Nephron (organoid): ENCODE results near the gene KCNJ8.
A peak's percentile ranks its signal among the peaks of the same experiment; 100 is the strongest.
"Not testable (repeated sequence)": the region's sequence is repeated elsewhere in the genome, so short reads cannot be mapped to it uniquely, and the experiment has no call there.

Source experiments
- H3K27ac Mint-ChIP-seq, 3 experiments: 2 replicates each; pipeline ENCODE4 v1.8.0; 2020; ENCODE audit warnings: mixed read lengths in 3 of 3, mild to moderate bottlenecking in 2 of 3, moderate library complexity in 1 of 3
- H3K27me3 Mint-ChIP-seq: 2 replicates; pipeline ENCODE4 v1.8.0; 2021; ENCODE audit warnings: low read depth, mild to moderate bottlenecking, moderate library complexity, mixed read lengths
- H3K36me3 Mint-ChIP-seq: 2 replicates; pipeline ENCODE4 v1.8.0; 2020; ENCODE audit warnings: low read depth, mixed read lengths
- H3K4me1 Mint-ChIP-seq: 2 replicates; pipeline ENCODE4 v1.8.0; 2020; ENCODE audit warnings: mixed read lengths
- H3K4me3 Mint-ChIP-seq, 3 experiments: 2 replicates each; pipeline ENCODE4 v1.8.0; 2020; ENCODE audit warnings: mild to moderate bottlenecking in 3 of 3, mixed read lengths in 3 of 3, moderate library complexity in 2 of 3
- H3K9me3 Mint-ChIP-seq: 2 replicates; pipeline ENCODE4 v1.8.0; 2020; ENCODE audit warnings: mixed read lengths
- TF ChIP-seq, protein P1 (sequence below), 3 experiments: fragments of 200-600 bp; sonication (generic); IDR thresholded peaks; one replicate each; pipeline ENCODE4 v1.5.0; 2021; ENCODE audit warnings: antibody characterized with exemption in 3 of 3; ENCODE audit not compliant: unreplicated experiment in 3 of 3

The KCNJ8 gene

DNA sequence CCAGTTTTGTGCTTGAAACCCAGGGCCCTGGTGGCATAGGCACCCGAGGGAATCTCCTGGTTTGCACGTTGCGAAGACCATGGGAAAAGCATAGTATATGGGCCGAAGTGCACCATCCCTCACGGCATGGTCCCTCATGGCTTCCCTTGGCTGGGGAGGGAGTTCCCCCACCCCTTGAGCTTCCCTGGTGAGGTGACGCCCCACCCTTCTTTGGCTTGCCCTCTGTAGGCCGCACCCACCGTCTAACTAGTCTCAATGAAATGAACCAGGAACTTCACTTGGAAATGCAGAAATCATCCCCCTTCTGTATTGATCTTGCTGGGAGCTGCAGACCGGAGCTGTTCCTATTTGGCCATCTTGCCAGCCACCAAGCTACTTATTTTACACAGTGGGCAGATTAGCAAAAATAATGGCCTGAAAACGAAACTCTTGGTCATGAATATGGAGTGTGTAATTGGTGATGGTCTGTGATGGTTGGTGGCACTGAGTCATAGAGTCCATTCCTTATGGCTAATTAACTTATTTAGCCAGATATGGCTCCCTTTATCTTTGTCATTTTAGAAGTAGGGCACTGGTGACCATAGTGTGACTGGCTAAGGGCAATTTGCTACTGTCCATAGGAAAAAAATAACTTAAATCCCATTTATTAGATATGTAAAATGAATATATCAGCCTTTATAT lies 21.3 kb upstream of the KCNJ8 start:
- H3K4me1 Mint-ChIP-seq: no peaks in the 10 kb centered on the region
- H3K9me3 Mint-ChIP-seq: peaks cover 26% of the 10 kb centered on the region

DNA sequence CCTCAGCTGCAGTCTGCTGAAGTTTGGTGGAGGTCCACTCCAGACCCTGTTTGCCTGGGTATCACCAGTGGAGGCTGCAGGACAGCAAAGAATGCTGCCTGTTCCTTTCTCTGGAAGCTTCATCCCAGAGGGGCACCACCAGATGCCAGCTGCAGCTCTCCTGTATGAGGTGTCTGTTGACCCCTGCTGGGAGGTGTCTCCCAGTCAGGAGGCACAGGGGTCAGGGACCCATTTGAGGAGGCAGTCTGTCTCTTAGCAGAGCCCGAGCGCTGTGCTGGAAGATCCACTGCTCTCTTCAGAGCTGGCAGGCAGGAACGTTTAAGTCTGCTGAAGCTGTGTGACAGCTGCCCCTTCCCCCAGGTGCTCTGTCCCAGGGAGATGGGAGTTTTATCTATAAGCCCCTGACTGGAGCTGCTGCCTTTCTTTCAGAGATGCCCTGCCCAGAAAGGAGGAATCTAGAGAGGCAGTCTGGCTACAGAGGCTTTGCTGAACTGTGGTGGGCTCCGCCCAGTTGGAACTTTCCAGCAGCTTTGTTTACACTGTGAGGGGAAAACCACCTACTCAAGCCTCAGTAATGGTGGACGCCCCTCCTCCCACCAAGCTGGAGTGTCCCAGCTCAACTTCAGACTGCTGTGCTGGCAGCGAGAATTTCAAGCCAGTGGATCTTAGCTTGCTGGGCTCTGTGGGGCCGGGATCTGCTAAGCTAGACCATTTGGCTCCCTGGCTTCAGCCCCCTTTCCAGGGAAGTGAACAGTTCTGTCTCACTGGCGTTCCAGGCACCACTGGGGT lies 20.5 kb upstream of the KCNJ8 start:
- peaks cover 26% of the 10 kb centered on the region for H3K9me3 Mint-ChIP-seq
- H3K36me3 Mint-ChIP-seq, H3K27me3 Mint-ChIP-seq, H3K4me3 Mint-ChIP-seq, H3K27ac Mint-ChIP-seq, H3K4me1 Mint-ChIP-seq: not testable (repeated sequence)

More for the DNA sequence above, 21.3 kb upstream of the KCNJ8 start:
- H3K4me3 Mint-ChIP-seq: no peak overlapping the region
- peaks cover 4% of the 10 kb centered on the region for H3K36me3 Mint-ChIP-seq
- TF ChIP-seq, protein P1, sequence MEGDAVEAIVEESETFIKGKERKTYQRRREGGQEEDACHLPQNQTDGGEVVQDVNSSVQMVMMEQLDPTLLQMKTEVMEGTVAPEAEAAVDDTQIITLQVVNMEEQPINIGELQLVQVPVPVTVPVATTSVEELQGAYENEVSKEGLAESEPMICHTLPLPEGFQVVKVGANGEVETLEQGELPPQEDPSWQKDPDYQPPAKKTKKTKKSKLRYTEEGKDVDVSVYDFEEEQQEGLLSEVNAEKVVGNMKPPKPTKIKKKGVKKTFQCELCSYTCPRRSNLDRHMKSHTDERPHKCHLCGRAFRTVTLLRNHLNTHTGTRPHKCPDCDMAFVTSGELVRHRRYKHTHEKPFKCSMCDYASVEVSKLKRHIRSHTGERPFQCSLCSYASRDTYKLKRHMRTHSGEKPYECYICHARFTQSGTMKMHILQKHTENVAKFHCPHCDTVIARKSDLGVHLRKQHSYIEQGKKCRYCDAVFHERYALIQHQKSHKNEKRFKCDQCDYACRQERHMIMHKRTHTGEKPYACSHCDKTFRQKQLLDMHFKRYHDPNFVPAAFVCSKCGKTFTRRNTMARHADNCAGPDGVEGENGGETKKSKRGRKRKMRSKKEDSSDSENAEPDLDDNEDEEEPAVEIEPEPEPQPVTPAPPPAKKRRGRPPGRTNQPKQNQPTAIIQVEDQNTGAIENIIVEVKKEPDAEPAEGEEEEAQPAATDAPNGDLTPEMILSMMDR (IDR thresholded peaks at IDR 0.05; ENCODE audit: unreplicated experiment in 3 of 3): no peak
- H3K27ac Mint-ChIP-seq: no peak overlapping the region
- no peaks in the 10 kb centered on the region for H3K27me3 Mint-ChIP-seq

DNA sequence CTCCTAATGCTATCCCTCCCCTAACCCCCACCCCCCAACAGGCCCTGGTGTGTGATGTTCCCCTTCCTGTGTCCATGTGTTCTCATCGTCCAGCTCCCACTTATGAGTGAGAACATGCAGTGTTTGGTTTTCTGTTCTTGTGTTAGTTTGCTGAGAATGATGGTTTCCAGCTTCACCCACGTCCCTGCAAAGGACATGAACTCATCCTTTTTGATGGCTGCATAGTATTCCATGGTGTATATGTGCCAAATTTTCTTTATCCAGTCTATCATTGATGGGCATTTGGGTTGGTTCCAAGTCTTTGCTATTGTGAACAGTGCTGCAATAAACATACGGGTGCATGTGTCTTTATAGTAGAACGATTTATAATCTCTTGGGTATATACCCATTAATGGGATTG lies 15.2 kb upstream of the KCNJ8 start:
- not testable (repeated sequence) for H3K4me1 Mint-ChIP-seq, H3K27ac Mint-ChIP-seq, H3K36me3 Mint-ChIP-seq, H3K27me3 Mint-ChIP-seq, H3K4me3 Mint-ChIP-seq
- peaks cover 26% of the 10 kb centered on the region for H3K9me3 Mint-ChIP-seq

DNA sequence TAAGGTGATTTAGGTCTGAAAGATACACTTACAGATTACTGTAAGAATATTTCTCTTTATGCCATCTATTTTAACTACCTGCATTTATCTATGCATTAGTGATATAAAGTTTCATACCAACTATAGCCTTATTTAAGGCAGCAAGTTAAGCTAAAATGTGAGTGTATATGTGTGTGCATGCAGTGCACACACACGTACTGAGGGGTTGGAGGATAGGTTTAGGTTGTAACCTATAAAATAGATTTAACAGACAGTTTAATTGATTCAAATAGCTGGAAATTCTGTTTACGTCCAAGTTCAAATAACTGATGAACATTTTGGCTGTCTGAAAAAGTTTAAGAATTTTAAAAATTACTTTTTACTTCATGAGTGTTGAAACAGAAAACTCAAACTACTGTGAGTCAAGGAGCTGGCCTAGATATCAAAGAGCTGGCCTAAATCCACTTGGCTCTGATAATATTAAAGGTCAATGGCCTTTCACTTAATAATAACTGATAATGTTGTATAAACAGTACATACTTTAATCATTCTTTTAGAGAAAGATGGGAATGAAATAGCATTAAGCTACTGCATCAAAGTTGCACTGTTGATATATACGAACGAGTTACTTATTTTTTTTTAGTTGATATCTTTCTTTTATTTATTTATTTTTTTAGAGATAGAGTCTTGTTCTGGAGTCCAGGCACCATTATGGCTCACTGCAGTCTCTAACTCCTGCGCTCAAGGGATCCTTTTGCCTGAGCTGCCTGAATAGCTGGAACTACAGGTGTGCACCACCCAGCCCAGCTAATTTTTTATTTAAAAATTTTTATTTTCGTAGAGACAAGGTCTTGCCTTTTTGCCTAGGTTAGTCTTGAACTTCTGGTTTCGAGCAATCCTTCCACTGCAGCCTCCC lies 13.8 kb upstream of the KCNJ8 start:
- H3K36me3 Mint-ChIP-seq: no peaks in the 10 kb centered on the region

DNA sequence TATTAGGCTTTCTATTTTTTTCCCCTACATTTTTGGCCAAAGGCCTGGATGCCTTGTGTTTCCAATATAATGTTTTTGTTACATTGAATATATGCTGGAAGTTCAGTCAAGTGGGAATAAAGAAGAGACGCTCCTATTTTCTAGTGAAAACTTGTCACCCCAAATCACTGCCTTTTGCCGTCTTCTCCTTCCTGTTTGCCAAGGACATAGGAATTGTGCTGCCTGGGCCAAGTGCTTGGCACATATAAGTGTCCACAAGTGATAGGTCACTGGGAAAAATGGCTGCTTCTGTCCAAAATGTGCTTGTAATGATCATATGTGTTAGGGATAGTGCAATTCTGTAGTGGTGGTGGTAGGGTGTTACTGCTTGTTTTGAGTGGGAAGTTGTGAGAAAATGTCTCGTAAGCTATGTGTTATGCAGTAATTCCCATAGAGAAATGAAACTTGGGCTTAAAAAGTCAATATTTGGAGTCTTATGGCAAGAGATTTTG lies 11.6 kb upstream of the KCNJ8 start:
- no peaks in the 10 kb centered on the region for H3K36me3 Mint-ChIP-seq
- H3K27ac Mint-ChIP-seq: peak overlapping the region in 2 of 3 experiments; percentile 68 to 79
- H3K4me3 Mint-ChIP-seq: no peak overlapping the region
- TF ChIP-seq, protein P1 (IDR thresholded peaks at IDR 0.05; ENCODE audit: unreplicated experiment in 3 of 3): no peak
- H3K27me3 Mint-ChIP-seq: no peaks in the 10 kb centered on the region
- H3K4me1 Mint-ChIP-seq: peaks cover 10% of the 10 kb centered on the region
- H3K9me3 Mint-ChIP-seq: peaks cover 3% of the 10 kb centered on the region

More for the DNA sequence above, 13.8 kb upstream of the KCNJ8 start:
- Mint-ChIP-seq H3K9me3 (peaks cover 19% of the 10 kb centered on the region), H3K4me1 (peaks cover 10% of the 10 kb centered on the region), H3K4me3 (no peak overlapping the region), H3K27ac (peak overlapping the region in 2 of 3 experiments; percentile 23 to 49), H3K27me3 (no peaks in the 10 kb centered on the region)
- TF ChIP-seq, protein P1 (IDR thresholded peaks at IDR 0.05; ENCODE audit: unreplicated experiment in 3 of 3): no peak

DNA sequence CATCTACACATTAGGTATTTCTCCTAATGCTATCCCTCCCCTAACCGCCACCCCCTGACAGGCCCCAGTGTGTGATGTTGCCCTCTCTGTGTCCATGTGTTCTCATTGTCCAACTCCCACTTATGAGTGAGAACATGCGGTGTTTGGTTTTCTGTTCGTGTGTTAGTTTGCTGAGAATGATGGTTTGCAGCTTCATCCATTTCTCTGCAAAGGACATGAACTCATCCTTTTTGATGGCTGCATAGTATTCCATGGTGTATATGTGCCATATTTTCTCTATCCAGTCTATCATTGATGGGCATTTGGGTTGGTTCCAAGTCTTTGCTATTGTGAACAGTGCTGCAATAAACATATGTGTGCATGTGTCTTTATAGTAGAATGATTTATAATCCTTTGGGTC lies 8.2 kb upstream of the KCNJ8 start:
- H3K27ac Mint-ChIP-seq: not testable (repeated sequence)

DNA sequence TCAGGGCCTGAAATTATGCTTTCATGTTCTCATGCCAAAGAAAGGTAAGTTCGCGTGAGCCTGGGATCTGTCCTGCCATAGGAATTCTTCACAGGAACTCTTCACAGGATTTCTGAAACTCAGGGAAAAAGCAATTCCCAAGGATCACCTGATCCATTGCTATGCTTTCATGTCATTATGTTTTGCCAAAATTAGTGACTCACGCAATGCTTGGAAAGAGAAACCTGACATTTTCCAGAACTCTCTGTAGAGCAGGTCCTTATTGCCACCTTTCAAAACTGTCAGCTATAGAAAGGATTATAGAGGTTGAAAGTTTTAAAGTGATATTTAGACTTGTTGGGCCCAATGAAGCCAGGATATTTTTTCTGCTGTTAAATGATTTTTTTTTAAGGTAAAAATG lies 6.3 kb upstream of the KCNJ8 start:
- TF ChIP-seq, protein P1 (IDR thresholded peaks at IDR 0.05; ENCODE audit: unreplicated experiment in 3 of 3): no peak
- H3K4me3 Mint-ChIP-seq: no peak overlapping the region
- peaks cover 2% of the 10 kb centered on the region for H3K27me3 Mint-ChIP-seq
- no peak overlapping the region for H3K27ac Mint-ChIP-seq
- H3K36me3 Mint-ChIP-seq: no peaks in the 10 kb centered on the region
- no peaks in the 10 kb centered on the region for H3K9me3 Mint-ChIP-seq
- peaks cover 8% of the 10 kb centered on the region for H3K4me1 Mint-ChIP-seq

More for the DNA sequence above, 8.2 kb upstream of the KCNJ8 start:
- H3K4me1 Mint-ChIP-seq, H3K9me3 Mint-ChIP-seq, H3K36me3 Mint-ChIP-seq, H3K4me3 Mint-ChIP-seq, H3K27me3 Mint-ChIP-seq: not testable (repeated sequence)
